Hepatocyte (in vitro differentiated cells): ENCODE results near the gene LCN12. TPM values are rescaled to one million over a fixed set of nuclear protein-coding genes. Genes with fewer than 3 reads are reported as not detected.

Experiments
- DNase-seq: peaks from one replicate; pipeline ENCODE4 v3.0.0-alpha.2; 2016; ENCODE audit warnings: low spot score
- H2AFZ ChIP-seq: fragments of 200-600 bp; sonication (generic); 2 replicates; pipeline ENCODE4 v1.6.0; 2016; ENCODE audit warnings: antibody characterized with exemption, mild to moderate bottlenecking
- H3K27ac ChIP-seq: fragments of 200-600 bp; sonication (generic); 2 replicates; pipeline ENCODE4 v1.5.1; 2016; ENCODE audit warnings: mild to moderate bottlenecking
- H3K27me3 ChIP-seq: fragments of 200-600 bp; sonication (generic); 2 replicates; pipeline ENCODE4 v1.6.1; 2016
- H3K36me3 ChIP-seq: fragments of 200-600 bp; sonication (generic); replicated peaks from 2 replicates; pipeline ENCODE4 v1.5.1; 2016; ENCODE audit warnings: low read depth; ENCODE audit not compliant: insufficient read depth
- H3K4me1 ChIP-seq: fragments of 200-600 bp; sonication (generic); 2 replicates; pipeline ENCODE4 v1.5.1; 2016; ENCODE audit warnings: mild to moderate bottlenecking, moderate library complexity; ENCODE audit not compliant: insufficient read depth
- H3K4me2 ChIP-seq: fragments of 200-600 bp; sonication (generic); 2 replicates; pipeline ENCODE4 v1.6.0; 2016
- H3K4me3 ChIP-seq: fragments of 200-600 bp; sonication (generic); 2 replicates; pipeline ENCODE4 v1.5.1; 2016; ENCODE audit warnings: mild to moderate bottlenecking
- H3K79me2 ChIP-seq: fragments of 200-600 bp; sonication (generic); 2 replicates; pipeline ENCODE4 v1.6.0; 2017; ENCODE audit warnings: mild to moderate bottlenecking
- H3K9me2 ChIP-seq: fragments of 200-600 bp; sonication (generic); replicated peaks from 2 replicates; pipeline ENCODE4 v1.6.0; 2017; ENCODE audit warnings: mild to moderate bottlenecking; ENCODE audit not compliant: insufficient read depth
- H3K9me3 ChIP-seq: fragments of 200-600 bp; sonication (generic); 2 replicates; pipeline ENCODE4 v1.5.1; 2016; ENCODE audit warnings: low read depth, mild to moderate bottlenecking
- H4K20me1 ChIP-seq: fragments of 200-600 bp; sonication (generic); 2 replicates; pipeline ENCODE4 v1.6.0; 2016; ENCODE audit warnings: mild to moderate bottlenecking; ENCODE audit not compliant: insufficient read depth, poor library complexity, severe bottlenecking
- EZH2 ChIP-seq: fragments of 200-600 bp; sonication (generic); IDR thresholded peaks from 2 replicates; pipeline ENCODE4 v1.6.1; 2016; ENCODE audit warnings: antibody characterized with exemption, mild to moderate bottlenecking, borderline replicate concordance
- EZH2phosphoT487 ChIP-seq: fragments of 200-600 bp; sonication (generic); IDR thresholded peaks from one replicate; pipeline ENCODE4 v1.6.1; 2018; ENCODE audit warnings: antibody characterized with exemption, mild to moderate bottlenecking, low read depth, moderate library complexity; ENCODE audit not compliant: unreplicated experiment, severe bottlenecking
- WGBS: methylation state at CpG from one replicate; pipeline ENCODE4 v1.1.6; 2016; ENCODE audit warnings: low lambda C conversion rate; ENCODE audit errors: missing lambda C conversion rate; 5-methylcytosine and 5-hydroxymethylcytosine counted together
- polyA plus RNA-seq: library from polyadenylated mRNA; unstranded; fragments of >200 nt; fragmentation: Nextera tagmentation; extraction: Ambion mirVana; gene quantifications from 2 replicates; pipeline ENCODE4 v1.2.1, GENCODE V29; 2016
- total RNA-seq: library from RNA; depleted of rRNA; stranded (reverse); fragments of >200 nt; gene quantifications from 2 replicates; pipeline ENCODE4 v1.2.3, GENCODE V29; 2014
- TF ChIP-seq, protein P1 (sequence below): fragments of 200-600 bp; sonication (generic); IDR thresholded peaks from 2 replicates; pipeline ENCODE4 v1.5.1; 2016; ENCODE audit warnings: antibody characterized with exemption, mild to moderate bottlenecking; ENCODE audit not compliant: poor library complexity

LCN12 gene
- total and polyA plus RNA-seq, 2 experiments from 2014 or later, result 4.1 to 27.4 TPM

GRCh38 chr9:136937186-136938001 is 14.7 kb upstream of the LCN12 start:
- Histone ChIP-seq H3K4me3 (no peak overlapping the region), H4K20me1 (no peaks in the 10 kb centered on the region), H3K9me2 (no peaks in the 10 kb centered on the region), H3K27me3 (no peaks in the 10 kb centered on the region), H3K36me3 (no peaks in the 10 kb centered on the region), H3K27ac (no peak overlapping the region), H3K4me1 (no peaks in the 10 kb centered on the region), H3K4me2 (no peak overlapping the region), H3K9me3 (no peaks in the 10 kb centered on the region), H2AFZ (no peak overlapping the region), H3K79me2 (peaks cover 7% of the 10 kb centered on the region)
- TF ChIP-seq EZH2 (no peak), EZH2phosphoT487 (no peak)
- TF ChIP-seq, protein P1, sequence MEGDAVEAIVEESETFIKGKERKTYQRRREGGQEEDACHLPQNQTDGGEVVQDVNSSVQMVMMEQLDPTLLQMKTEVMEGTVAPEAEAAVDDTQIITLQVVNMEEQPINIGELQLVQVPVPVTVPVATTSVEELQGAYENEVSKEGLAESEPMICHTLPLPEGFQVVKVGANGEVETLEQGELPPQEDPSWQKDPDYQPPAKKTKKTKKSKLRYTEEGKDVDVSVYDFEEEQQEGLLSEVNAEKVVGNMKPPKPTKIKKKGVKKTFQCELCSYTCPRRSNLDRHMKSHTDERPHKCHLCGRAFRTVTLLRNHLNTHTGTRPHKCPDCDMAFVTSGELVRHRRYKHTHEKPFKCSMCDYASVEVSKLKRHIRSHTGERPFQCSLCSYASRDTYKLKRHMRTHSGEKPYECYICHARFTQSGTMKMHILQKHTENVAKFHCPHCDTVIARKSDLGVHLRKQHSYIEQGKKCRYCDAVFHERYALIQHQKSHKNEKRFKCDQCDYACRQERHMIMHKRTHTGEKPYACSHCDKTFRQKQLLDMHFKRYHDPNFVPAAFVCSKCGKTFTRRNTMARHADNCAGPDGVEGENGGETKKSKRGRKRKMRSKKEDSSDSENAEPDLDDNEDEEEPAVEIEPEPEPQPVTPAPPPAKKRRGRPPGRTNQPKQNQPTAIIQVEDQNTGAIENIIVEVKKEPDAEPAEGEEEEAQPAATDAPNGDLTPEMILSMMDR, result no peak
- WGBS, result 93% methylated on average over 15 of the region's 15 CpGs
- DNase-seq, result no peak

- Histone ChIP-seq H3K4me2 (no peak overlapping the region), H3K27me3 (no peaks in the 10 kb centered on the region), H3K36me3 (no peaks in the 10 kb centered on the region), H4K20me1 (peaks cover 4% of the 10 kb centered on the region), H3K4me3 (no peak overlapping the region), H2AFZ (no peak overlapping the region), H3K27ac (no peak overlapping the region), H3K9me3 (no peaks in the 10 kb centered on the region), H3K79me2 (peaks cover 24% of the 10 kb centered on the region), H3K4me1 (peaks cover 8% of the 10 kb centered on the region), H3K9me2 (no peaks in the 10 kb centered on the region)
- DNase-seq, result no peak
- 95% methylated on average over 28 of the region's 28 CpGs for WGBS
- TF ChIP-seq, protein P1, result no peak
- TF ChIP-seq EZH2phosphoT487 (no peak), EZH2 (no peak)
These were observed 12.6 kb upstream of the LCN12 start for GRCh38 chr9:136939431-136939995.

DNA sequence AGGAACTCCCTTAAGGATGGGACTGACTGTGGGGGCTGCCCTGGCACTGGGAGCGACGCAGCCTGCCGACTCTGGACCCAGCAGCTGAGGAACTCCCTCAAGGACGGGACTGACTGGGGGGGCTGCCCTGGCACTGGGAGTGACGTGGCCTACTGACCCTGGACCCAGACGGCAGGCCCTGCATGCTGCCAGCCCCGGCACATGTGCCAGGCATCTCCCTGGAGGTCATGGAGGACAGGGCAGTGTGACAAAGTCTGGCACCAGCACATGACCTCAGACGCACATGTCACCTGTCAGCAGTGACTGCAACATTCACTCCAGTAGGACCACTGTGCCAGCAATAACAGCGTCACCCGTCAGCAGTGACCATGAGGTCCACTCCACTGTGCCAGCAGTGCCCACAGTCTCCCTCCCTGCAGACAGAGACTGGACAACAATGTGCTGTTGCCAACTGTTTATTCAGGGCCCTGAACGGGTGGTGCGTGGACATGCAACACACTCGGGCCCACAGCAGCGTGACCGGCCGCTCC is 12.0 kb upstream of the LCN12 start:
- TF ChIP-seq, protein P1, result no peak
- TF ChIP-seq EZH2, result no peak
- no peak for TF ChIP-seq EZH2phosphoT487
- Histone ChIP-seq H4K20me1 (peaks cover 4% of the 10 kb centered on the region), H3K79me2 (peaks cover 24% of the 10 kb centered on the region), H3K9me2 (no peaks in the 10 kb centered on the region), H3K27ac (no peak overlapping the region), H3K4me2 (no peak overlapping the region), H3K9me3 (no peaks in the 10 kb centered on the region), H2AFZ (no peak overlapping the region), H3K36me3 (no peaks in the 10 kb centered on the region), H3K4me1 (peaks cover 12% of the 10 kb centered on the region), H3K27me3 (no peaks in the 10 kb centered on the region), H3K4me3 (no peak overlapping the region)
- 95% methylated on average over 16 of the region's 16 CpGs for WGBS
- DNase-seq, result no peak
